Measurements from ENCODE around the gene TMEM253.

Gene TMEM253

DNA sequence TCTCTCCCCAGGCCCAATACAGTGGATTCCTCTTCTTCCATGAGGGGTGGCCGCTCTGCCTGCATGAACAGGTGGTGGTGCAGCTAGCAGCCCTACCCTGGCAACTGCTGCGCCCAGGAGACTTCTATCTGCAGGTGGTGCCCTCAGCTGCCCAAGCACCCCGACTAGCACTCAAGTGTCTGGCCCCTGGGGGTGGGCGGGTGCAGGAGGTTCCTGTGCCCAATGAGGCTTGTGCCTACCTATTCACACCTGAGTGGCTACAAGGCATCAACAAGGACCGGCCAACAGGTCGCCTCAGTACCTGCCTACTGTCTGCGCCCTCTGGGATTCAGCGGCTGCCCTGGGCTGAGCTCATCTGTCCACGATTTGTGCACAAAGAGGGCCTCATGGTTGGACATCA is 26.9 kb upstream of the TMEM253 start:
- Histone ChIP-seq H3K4me1 (peaks cover 21% of the 10 kb centered on the region), H3K4me3 (ENCODE audit: low read depth, low read length) (no peak overlapping the region), H3K36me3 (peaks cover 16% of the 10 kb centered on the region), H3K9me3 (no peaks in the 10 kb centered on the region), H3K27me3 (peaks cover 9% of the 10 kb centered on the region)
- TF ChIP-seq CTCF (IDR thresholded peaks at IDR 0.05; ENCODE audit: low read depth, low read length) = no peak
- DNase-seq = no peak

GRCh38 chr14:21074398-21075272 is 26.2 kb upstream of the TMEM253 start:
- Histone ChIP-seq H3K9me3 (no peaks in the 10 kb centered on the region), H3K27me3 (peaks cover 2% of the 10 kb centered on the region), H3K4me3 (ENCODE audit: low read depth, low read length) (no peak overlapping the region), H3K4me1 (peaks cover 15% of the 10 kb centered on the region), H3K36me3 (peaks cover 16% of the 10 kb centered on the region)
- DNase-seq = no peak
- no peak for TF ChIP-seq CTCF (IDR thresholded peaks at IDR 0.05; ENCODE audit: low read depth, low read length)

GRCh38 chr14:21075719-21076437 is 25.0 kb upstream of the TMEM253 start:
- H3K36me3 ChIP-seq = peaks cover 16% of the 10 kb centered on the region
- no peaks in the 10 kb centered on the region for H3K9me3 ChIP-seq
- no peaks in the 10 kb centered on the region for H3K27me3 ChIP-seq
- peaks cover 15% of the 10 kb centered on the region for H3K4me1 ChIP-seq
- TF ChIP-seq CTCF (IDR thresholded peaks at IDR 0.05; ENCODE audit: low read depth, low read length) = no peak
- no peak overlapping the region for H3K4me3 ChIP-seq (ENCODE audit: low read depth, low read length)
- peak; percentile 56 for DNase-seq

DNA sequence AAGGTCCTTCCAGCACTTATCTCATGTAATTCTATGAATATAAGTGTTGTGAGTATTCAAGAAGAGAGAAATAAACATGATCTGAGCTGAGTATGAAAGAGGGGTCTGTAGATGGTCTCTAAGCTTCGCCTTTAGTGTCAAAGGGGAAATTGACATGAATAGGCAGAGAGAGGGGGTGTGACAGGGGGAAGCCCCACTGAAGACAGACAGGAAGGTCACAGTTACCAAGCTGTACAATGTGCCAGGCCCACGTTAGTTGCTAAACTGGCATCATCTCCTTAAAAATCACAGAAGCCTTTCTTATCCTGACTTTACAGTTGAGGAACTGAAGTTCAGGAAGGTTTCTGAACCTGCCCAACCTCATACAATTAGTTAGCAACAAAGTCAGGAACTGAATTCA is 23.2 kb upstream of the TMEM253 start:
- H3K9me3 ChIP-seq = no peaks in the 10 kb centered on the region
- no peak overlapping the region for H3K4me3 ChIP-seq (ENCODE audit: low read depth, low read length)
- TF ChIP-seq CTCF (IDR thresholded peaks at IDR 0.05; ENCODE audit: low read depth, low read length) = no peak
- no peaks in the 10 kb centered on the region for H3K27me3 ChIP-seq
- peaks cover 26% of the 10 kb centered on the region for H3K36me3 ChIP-seq
- no peak for DNase-seq
- peaks cover 9% of the 10 kb centered on the region for H3K4me1 ChIP-seq

DNA sequence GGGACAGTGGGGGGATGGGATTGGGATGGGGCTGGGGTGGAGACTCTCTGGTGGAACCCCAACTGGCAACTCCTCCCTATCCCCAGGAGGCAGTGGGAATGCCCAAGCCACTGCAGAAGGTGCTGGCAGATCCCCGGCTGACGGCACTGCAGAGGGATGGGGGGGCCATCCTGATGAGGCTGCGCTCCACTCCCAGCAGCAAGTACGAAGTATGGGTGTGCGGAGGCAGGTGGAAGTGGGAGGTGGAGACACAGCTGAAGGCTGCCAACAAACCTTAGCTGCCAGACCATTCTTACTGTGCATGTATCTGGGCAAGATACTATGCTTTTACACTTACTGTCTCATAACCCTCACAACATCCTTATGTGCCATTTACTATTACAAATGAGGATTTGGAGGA is 22.6 kb upstream of the TMEM253 start:
- TF ChIP-seq CTCF (IDR thresholded peaks at IDR 0.05; ENCODE audit: low read depth, low read length) = no peak
- Histone ChIP-seq H3K9me3 (no peaks in the 10 kb centered on the region), H3K4me1 (peaks cover 9% of the 10 kb centered on the region), H3K27me3 (no peaks in the 10 kb centered on the region), H3K4me3 (ENCODE audit: low read depth, low read length) (no peak overlapping the region), H3K36me3 (peaks cover 29% of the 10 kb centered on the region)
- DNase-seq = no peak

- Histone ChIP-seq H3K27me3 (no peaks in the 10 kb centered on the region), H3K9me3 (no peaks in the 10 kb centered on the region), H3K4me1 (peaks cover 9% of the 10 kb centered on the region), H3K4me3 (ENCODE audit: low read depth, low read length) (no peak overlapping the region), H3K36me3 (peaks cover 29% of the 10 kb centered on the region)
- TF ChIP-seq CTCF (IDR thresholded peaks at IDR 0.05; ENCODE audit: low read depth, low read length) = no peak
- DNase-seq = no peak
These were observed 22.1 kb upstream of the TMEM253 start for GRCh38 chr14:21078726-21079125.
